A549 (cell line): ENCODE data around the gene PRKCSH. TPM values are rescaled to one million over a fixed set of nuclear protein-coding genes. Genes with fewer than 3 reads are reported as not detected.

Experiments used
- ATAC-seq, 2 experiments: fragments of 200-7000 bp in 1 of 2; fragments of >200 bp in 1 of 2; cut with Nextera tagmentation in 1 of 2; cut with Tn5 transposase in 1 of 2; 3 replicates each; pipeline versions ENCODE4 v1.8.0 to v1.9.1; 2018 to 2020; ENCODE audit warnings: mild to moderate bottlenecking in 1 of 2, moderate library complexity in 1 of 2
- CTCF ChIA-PET: fragments of 300-600 bp; sonication (Branson Sonifier 250); formaldehyde crosslinking; extraction: SDS; loops from one replicate; lab custom pipeline; 2021; ENCODE audit warnings: antibody characterized with exemption, inconsistent platforms; lab: Yijun Ruan, JAX
- POLR2A ChIA-PET: fragments of 350-600 bp; formaldehyde crosslinking; extraction: SDS; loops from one replicate; lab custom pipeline; 2021; ENCODE audit warnings: antibody characterized with exemption, inconsistent platforms; lab: Yijun Ruan, JAX
- DNase-seq, 2 experiments: peaks; one replicate each; pipeline versions ENCODE4 v3.0.0 to v3.0.0-alpha.2; 2011 to 2016; ENCODE audit warnings: low read depth in 1 of 2, low spot score in 1 of 2
- FAIRE-seq: peaks from 2 replicates; lab custom pipeline; 2011; peaks lifted over from hg19 to GRCh38; lab: Jason Lieb, UNC
- H3K27ac ChIP-seq, 2 experiments: fragments of >200 bp; sonication (Bioruptor Twin); formaldehyde crosslinking; 3 replicates each; pipeline ENCODE4 v1.5.1; 2016 to 2017
- H3K4me1 ChIP-seq: fragments of >200 bp; sonication (Bioruptor Twin); formaldehyde crosslinking; 3 replicates; pipeline ENCODE4 v1.6.1; 2016
- H3K4me2 ChIP-seq: fragments of >200 bp; sonication (Bioruptor Twin); formaldehyde crosslinking; 3 replicates; pipeline ENCODE4 v1.6.1; 2016
- H3K4me3 ChIP-seq: fragments of >200 bp; sonication (Bioruptor Twin); formaldehyde crosslinking; 3 replicates; pipeline ENCODE4 v1.5.1; 2016
- H3K9me3 ChIP-seq: fragments of >200 bp; sonication (Bioruptor Twin); formaldehyde crosslinking; 3 replicates; pipeline ENCODE4 v1.6.1; 2016
- BHLHE40 ChIP-seq: IDR thresholded peaks from 2 replicates; pipeline ENCODE4 v1.6.1; 2012; ENCODE audit warnings: low read depth, low read length, inconsistent platforms
- CEBPB ChIP-seq, 2 experiments: fragments of >200 bp in 1 of 2; sonication (Bioruptor Twin) in 1 of 2; formaldehyde crosslinking in 1 of 2; IDR thresholded peaks; 2 replicates each; pipeline ENCODE4 v1.6.1; 2012 to 2016
- CHD2 ChIP-seq: fragments of 150-350 bp; IDR thresholded peaks from 2 replicates; pipeline ENCODE4 v1.6.1; 2014; ENCODE audit warnings: low read length; ENCODE audit not compliant: partially characterized antibody
- HDAC2 ChIP-seq: fragments of 200-600 bp; sonication (generic); IDR thresholded peaks from 2 replicates; pipeline ENCODE4 v1.6.1; 2016
- HMGXB4 ChIP-seq: fragments of 250-450 bp; sonication (Bioruptor Pico); IDR thresholded peaks from 2 replicates; pipeline ENCODE4 v1.5.0; 2021; ENCODE audit warnings: mild to moderate bottlenecking, moderate library complexity, borderline replicate concordance
- HOXA7 ChIP-seq: fragments of 250-450 bp; sonication (Bioruptor Pico); IDR thresholded peaks from 2 replicates; pipeline ENCODE4 v1.5.0; 2020; ENCODE audit warnings: mild to moderate bottlenecking, moderate library complexity
- HOXB13 ChIP-seq: fragments of 250-450 bp; sonication (Bioruptor Pico); IDR thresholded peaks from 2 replicates; pipeline ENCODE4 v1.5.0; 2020; ENCODE audit warnings: low read depth, mild to moderate bottlenecking, moderate library complexity
- MAZ ChIP-seq: fragments of 150-350 bp; IDR thresholded peaks from 2 replicates; pipeline ENCODE4 v1.6.1; 2014; ENCODE audit warnings: antibody characterized with exemption, low read depth, low read length, borderline replicate concordance
- MYC ChIP-seq: IDR thresholded peaks from 2 replicates; pipeline ENCODE4 v1.6.1; 2012; ENCODE audit warnings: mild to moderate bottlenecking, inconsistent platforms, low read length, improper control_type of control experiment, borderline replicate concordance
- PHF8 ChIP-seq: fragments of 200-600 bp; sonication (generic); IDR thresholded peaks from 2 replicates; pipeline ENCODE4 v1.6.1; 2016; ENCODE audit warnings: low read depth, mild to moderate bottlenecking, antibody characterized with exemption, moderate library complexity, borderline replicate concordance
- POLR2AphosphoS2 ChIP-seq: conservative IDR thresholded peaks from 2 replicates; pipeline ENCODE4 v1.6.1; 2012; ENCODE audit warnings: low read length, improper control_type of control experiment, inconsistent platforms
- RARB ChIP-seq: fragments of 250-450 bp; sonication (Bioruptor Pico); IDR thresholded peaks from 2 replicates; pipeline ENCODE4 v1.8.0; 2021; ENCODE audit warnings: mild to moderate bottlenecking, moderate library complexity
- REST ChIP-seq: fragments of 200-600 bp; sonication (generic); IDR thresholded peaks from 2 replicates; pipeline ENCODE4 v1.6.1; 2016; ENCODE audit warnings: antibody characterized with exemption, mild to moderate bottlenecking, moderate library complexity
- RFX5 ChIP-seq: fragments of 450-650 bp; IDR thresholded peaks from 2 replicates; pipeline ENCODE4 v1.7.1; 2014; ENCODE audit warnings: antibody characterized with exemption, mild to moderate bottlenecking, moderate library complexity
- SMC3 ChIP-seq: fragments of >200 bp; sonication (Bioruptor Twin); formaldehyde crosslinking; IDR thresholded peaks from 3 replicates; pipeline ENCODE4 v1.6.1; 2018; ENCODE audit warnings: inconsistent platforms
- TFCP2L1 ChIP-seq: fragments of 250-450 bp; sonication (Bioruptor Pico); IDR thresholded peaks from 2 replicates; pipeline ENCODE4 v1.5.0; 2021; ENCODE audit warnings: mild to moderate bottlenecking
- TP53 ChIP-seq: fragments of 250-450 bp; sonication (Bioruptor Pico); IDR thresholded peaks from 2 replicates; pipeline ENCODE4 v1.5.0; 2021; ENCODE audit warnings: mild to moderate bottlenecking, moderate library complexity
- ZC3H11A ChIP-seq: fragments of 450-650 bp; IDR thresholded peaks from 2 replicates; pipeline ENCODE4 v1.6.1; 2014; ENCODE audit warnings: antibody characterized with exemption, mild to moderate bottlenecking
- WGBS: methylation state at CpG from one replicate; pipeline ENCODE4 v1.1.6; 2017; ENCODE audit errors: missing lambda C conversion rate; 5-methylcytosine and 5-hydroxymethylcytosine counted together
- polyA plus RNA-seq, 4 experiments: library from polyadenylated mRNA; depleted of rRNA in 3 of 4; stranded (reverse); fragments of >200 nt; fragmentation: RNase III in 1 of 4; extraction: RNeasy Plus Mini Kit Qiagen cat#74134 plus additional on column Dnase treatment in 1 of 4; gene quantifications; 2 replicates in 3 of 4; 3 replicates in 1 of 4; pipeline ENCODE4 v1.2.3, GENCODE V29; 2011 to 2017
- TF ChIP-seq, protein P1 (sequence below): fragments of >200 bp; sonication (Bioruptor Twin); formaldehyde crosslinking; IDR thresholded peaks from 3 replicates; pipeline ENCODE4 v1.5.1; 2016
- TF ChIP-seq, protein P2 (sequence below): fragments of 150-350 bp; IDR thresholded peaks from 2 replicates; pipeline ENCODE4 v1.6.1; 2014; ENCODE audit warnings: low read depth, mild to moderate bottlenecking, low read length

The PRKCSH gene
- polyA plus RNA-seq, 2 of the 4 experiments (the other 2 are of a cell fraction): 75.0 to 215 TPM

- ATAC-seq (no peak), DNase-seq (no peak)
- H3K4me1 ChIP-seq: no peaks in the 10 kb centered on the region
- no peak overlapping the region for H3K27ac ChIP-seq
- POLR2A ChIA-PET: no interaction called here
- TF ChIP-seq TP53 (CRISPR knock-in tag): no peak
- no peak for TF ChIP-seq HOXA7 (CRISPR knock-in tag)
- TF ChIP-seq CEBPB (IDR thresholded peaks at IDR 0.05): no peak
- TF ChIP-seq TFCP2L1: no peak
- no peak for TF ChIP-seq MYC
- TF ChIP-seq BHLHE40: no peak
- no peak for TF ChIP-seq REST
- no peak for TF ChIP-seq RARB (CRISPR knock-in tag)
- TF ChIP-seq, protein P1, sequence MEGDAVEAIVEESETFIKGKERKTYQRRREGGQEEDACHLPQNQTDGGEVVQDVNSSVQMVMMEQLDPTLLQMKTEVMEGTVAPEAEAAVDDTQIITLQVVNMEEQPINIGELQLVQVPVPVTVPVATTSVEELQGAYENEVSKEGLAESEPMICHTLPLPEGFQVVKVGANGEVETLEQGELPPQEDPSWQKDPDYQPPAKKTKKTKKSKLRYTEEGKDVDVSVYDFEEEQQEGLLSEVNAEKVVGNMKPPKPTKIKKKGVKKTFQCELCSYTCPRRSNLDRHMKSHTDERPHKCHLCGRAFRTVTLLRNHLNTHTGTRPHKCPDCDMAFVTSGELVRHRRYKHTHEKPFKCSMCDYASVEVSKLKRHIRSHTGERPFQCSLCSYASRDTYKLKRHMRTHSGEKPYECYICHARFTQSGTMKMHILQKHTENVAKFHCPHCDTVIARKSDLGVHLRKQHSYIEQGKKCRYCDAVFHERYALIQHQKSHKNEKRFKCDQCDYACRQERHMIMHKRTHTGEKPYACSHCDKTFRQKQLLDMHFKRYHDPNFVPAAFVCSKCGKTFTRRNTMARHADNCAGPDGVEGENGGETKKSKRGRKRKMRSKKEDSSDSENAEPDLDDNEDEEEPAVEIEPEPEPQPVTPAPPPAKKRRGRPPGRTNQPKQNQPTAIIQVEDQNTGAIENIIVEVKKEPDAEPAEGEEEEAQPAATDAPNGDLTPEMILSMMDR: no peak
- TF ChIP-seq, all 56 proteins: peak for 0
- Histone ChIP-seq H3K4me2 (no peak overlapping the region), H3K9me3 (no peaks in the 10 kb centered on the region), H3K4me3 (no peak overlapping the region)
- 92% methylated on average over 21 of the region's 35 CpGs for WGBS
- no peak for FAIRE-seq
- CTCF ChIA-PET: interaction anchor here (0.6 to 2.0 kb wide), 13 partner anchors 8 to 506 kb away, joined by 3 to 8 read pairs (median 3); partner anchors contain the start of genes EPOR, ODAD3 and PRKCSH
Measured at GRCh38 chr19:11447347-11448262, 12.2 kb downstream of the PRKCSH start.

GRCh38 chr19:11448410-11448809 is 13.0 kb downstream of the PRKCSH start:
- 95% methylated on average over 4 of the region's 13 CpGs for WGBS
- TF ChIP-seq TP53 (CRISPR knock-in tag) (no peak), SMC3 (no peak), MAZ (no peak), HOXB13 (CRISPR knock-in tag) (no peak), ZC3H11A (no peak), POLR2AphosphoS2 (no peak), PHF8 (no peak), HMGXB4 (CRISPR knock-in tag) (no peak), RFX5 (no peak), HDAC2 (no peak), CHD2 (no peak)
- TF ChIP-seq, protein P2, sequence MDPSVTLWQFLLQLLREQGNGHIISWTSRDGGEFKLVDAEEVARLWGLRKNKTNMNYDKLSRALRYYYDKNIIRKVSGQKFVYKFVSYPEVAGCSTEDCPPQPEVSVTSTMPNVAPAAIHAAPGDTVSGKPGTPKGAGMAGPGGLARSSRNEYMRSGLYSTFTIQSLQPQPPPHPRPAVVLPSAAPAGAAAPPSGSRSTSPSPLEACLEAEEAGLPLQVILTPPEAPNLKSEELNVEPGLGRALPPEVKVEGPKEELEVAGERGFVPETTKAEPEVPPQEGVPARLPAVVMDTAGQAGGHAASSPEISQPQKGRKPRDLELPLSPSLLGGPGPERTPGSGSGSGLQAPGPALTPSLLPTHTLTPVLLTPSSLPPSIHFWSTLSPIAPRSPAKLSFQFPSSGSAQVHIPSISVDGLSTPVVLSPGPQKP: no peak
- no peaks in the 10 kb centered on the region for H3K9me3 ChIP-seq
- no peak overlapping the region for H3K4me2 ChIP-seq
- FAIRE-seq (no peak), DNase-seq (no peak), ATAC-seq (no peak)
- H3K4me1 ChIP-seq: no peaks in the 10 kb centered on the region
- POLR2A ChIA-PET: no interaction called here
- no peak overlapping the region for H3K27ac ChIP-seq
- CTCF ChIA-PET: interaction anchor here (0.6 to 2.0 kb wide), 6 partner anchors 13 to 512 kb away, joined by 3 to 8 read pairs (median 4); partner anchors contain the start of genes ODAD3 and PRKCSH
- no peak overlapping the region for H3K4me3 ChIP-seq
